NCI-H526 treated with DMSO at 0.1 percent for 48 hours (cell line): ENCODE data around the gene NEAT1.

Experiments
- DNase-seq: peaks from one replicate; lab custom pipeline; 2025; lab: John Stamatoyannopoulos, UW

Gene NEAT1

GRCh38 chr11:65479184-65480145 lies 56.9 kb downstream of the NEAT1 start:
- DNase-seq: peak; percentile 89

- no peak for DNase-seq
These were observed 59.8 kb downstream of the NEAT1 start for GRCh38 chr11:65482306-65482850.

- no peak for DNase-seq
These were observed 63.3 kb downstream of the NEAT1 start for GRCh38 chr11:65485920-65486219.

- peak; percentile 48 for DNase-seq
These were observed 64.2 kb downstream of the NEAT1 start for GRCh38 chr11:65486570-65487466.

DNA sequence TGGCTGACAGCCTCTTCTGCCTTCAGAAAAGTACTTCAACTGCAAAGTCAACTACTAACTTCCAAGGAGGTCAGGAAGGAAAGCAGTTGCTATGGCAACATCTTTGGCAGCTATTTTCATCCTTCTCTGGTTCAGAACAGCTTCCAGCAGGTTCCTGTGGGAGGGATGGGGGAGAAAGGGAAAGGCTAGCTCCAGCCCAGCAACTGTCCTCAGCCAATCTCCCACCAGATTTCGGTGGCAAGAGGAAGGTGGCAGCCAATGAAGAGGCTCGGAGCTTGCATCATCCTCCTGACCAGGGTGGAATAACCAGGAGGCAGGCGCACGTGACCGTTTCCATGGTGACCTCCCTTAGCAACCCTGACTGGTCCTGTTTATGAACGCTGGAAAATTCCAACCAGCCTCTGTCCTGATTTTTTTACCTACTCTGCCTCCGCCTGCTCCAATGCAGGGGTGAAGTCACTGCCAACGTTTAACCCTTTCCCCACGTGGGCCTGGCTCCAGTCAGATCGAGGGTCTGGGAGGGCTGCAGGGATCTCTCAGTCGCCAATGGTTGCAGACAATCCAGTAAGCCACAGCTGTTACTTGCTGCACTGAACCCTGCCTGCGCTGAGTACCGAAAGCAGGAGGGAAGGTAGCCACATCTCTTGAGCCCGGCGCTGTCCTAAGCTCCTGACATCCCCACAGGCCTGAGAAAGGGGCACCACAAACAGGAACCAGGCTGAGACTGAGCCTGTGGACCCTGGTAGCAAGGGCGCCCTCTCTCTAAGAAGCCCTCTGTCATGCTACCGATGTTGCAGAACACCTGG lies 65.1 kb downstream of the NEAT1 start:
- DNase-seq: peak; percentile 99

GRCh38 chr11:65488273-65489034 lies 65.9 kb downstream of the NEAT1 start:
- no peak for DNase-seq

- DNase-seq: no peak
These were observed 66.6 kb downstream of the NEAT1 start for GRCh38 chr11:65489035-65489705.

- peak; percentile 15 for DNase-seq
These were observed 67.2 kb downstream of the NEAT1 start for GRCh38 chr11:65489706-65490320.

DNA sequence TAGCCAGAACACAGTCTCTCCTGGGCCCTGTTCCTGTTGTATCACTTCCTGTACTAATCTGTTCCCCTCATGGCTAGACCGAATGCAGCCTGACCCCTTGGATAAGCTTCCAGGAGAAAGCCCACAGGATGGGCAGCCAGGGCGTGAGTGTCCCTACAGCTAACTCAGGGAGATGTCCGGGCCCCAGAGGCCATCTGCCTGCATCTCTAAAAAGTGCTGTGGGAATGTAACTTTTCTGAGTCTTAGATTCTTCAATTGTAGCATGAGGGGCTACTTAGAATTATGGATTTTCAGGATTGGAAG lies 68.5 kb downstream of the NEAT1 start:
- no peak for DNase-seq

- DNase-seq: peak; percentile 86
These were observed 69.2 kb downstream of the NEAT1 start for GRCh38 chr11:65491614-65492386.

- no peak for DNase-seq
These were observed 69.7 kb downstream of the NEAT1 start for GRCh38 chr11:65492387-65492636.

- peak; percentile 51 for DNase-seq
These were observed 70.2 kb downstream of the NEAT1 start for GRCh38 chr11:65492637-65493366.

GRCh38 chr11:65493367-65494176 lies 71.0 kb downstream of the NEAT1 start:
- DNase-seq: peak; percentile 54
